Spinal cord (tissue), 10 donors: ENCODE results near the gene UTP11. TPM values are rescaled to one million over a fixed set of nuclear protein-coding genes. Genes with fewer than 3 reads are reported as not detected.
A peak's percentile ranks its signal among the peaks of the same experiment; 100 is the strongest.

ENCODE experiments used
- DNase-seq, 6 donors: peaks; one replicate each; pipeline versions ENCODE4 v3.0.0 to v3.0.0-alpha.2; 2013 to 2015; ENCODE audit warnings: low spot score in 6 of 6, low read depth in 4 of 6
- H3K27ac ChIP-seq: one replicate; pipeline ENCODE4 v1.5.1; 2013; ENCODE audit warnings: low read depth, low read length, control low read depth
- H3K27me3 ChIP-seq: one replicate; pipeline ENCODE4 v1.6.1; 2013; ENCODE audit warnings: low read length; ENCODE audit not compliant: control insufficient read depth, insufficient read depth
- H3K36me3 ChIP-seq: one replicate; pipeline ENCODE4 v1.6.1; 2013; ENCODE audit warnings: low read length; ENCODE audit not compliant: control insufficient read depth, insufficient read depth
- H3K4me1 ChIP-seq: one replicate; pipeline ENCODE4 v1.6.1; 2013; ENCODE audit warnings: low read length; ENCODE audit not compliant: control insufficient read depth, insufficient read depth
- H3K4me3 ChIP-seq: one replicate; pipeline ENCODE4 v1.5.1; 2013; ENCODE audit warnings: low read depth, low read length, control low read depth
- H3K9me3 ChIP-seq: one replicate; pipeline ENCODE4 v1.6.1; 2013; ENCODE audit warnings: low read length; ENCODE audit not compliant: control insufficient read depth, insufficient read depth
- WGBS: methylation state at CpG from one replicate; pipeline ENCODE4 v1.1.5; 2013; ENCODE audit warnings: missing lambda C conversion rate; ENCODE audit not compliant: insufficient coverage; 5-methylcytosine and 5-hydroxymethylcytosine counted together
- polyA plus RNA-seq, 2 donors: library from polyadenylated mRNA; unstranded; fragments of 120-200 nt; gene quantifications; one replicate each; pipeline ENCODE4 v1.2.1, GENCODE V29; 2013; ENCODE audit not compliant: insufficient read length in 2 of 2
- total RNA-seq, 2 donors: library from RNA; depleted of rRNA in 1 of 2; stranded (reverse); fragments of 120-200 nt in 1 of 2; fragments of >200 nt in 1 of 2; gene quantifications; one replicate each; pipeline versions ENCODE4 v1.2.3 to v1.2.4, GENCODE V29; 2013 to 2014
- donor health status: healthy.

The UTP11 gene
- total and polyA plus RNA-seq, 4 donors = 30.6 to 46.6 (median 41.6) TPM

DNA sequence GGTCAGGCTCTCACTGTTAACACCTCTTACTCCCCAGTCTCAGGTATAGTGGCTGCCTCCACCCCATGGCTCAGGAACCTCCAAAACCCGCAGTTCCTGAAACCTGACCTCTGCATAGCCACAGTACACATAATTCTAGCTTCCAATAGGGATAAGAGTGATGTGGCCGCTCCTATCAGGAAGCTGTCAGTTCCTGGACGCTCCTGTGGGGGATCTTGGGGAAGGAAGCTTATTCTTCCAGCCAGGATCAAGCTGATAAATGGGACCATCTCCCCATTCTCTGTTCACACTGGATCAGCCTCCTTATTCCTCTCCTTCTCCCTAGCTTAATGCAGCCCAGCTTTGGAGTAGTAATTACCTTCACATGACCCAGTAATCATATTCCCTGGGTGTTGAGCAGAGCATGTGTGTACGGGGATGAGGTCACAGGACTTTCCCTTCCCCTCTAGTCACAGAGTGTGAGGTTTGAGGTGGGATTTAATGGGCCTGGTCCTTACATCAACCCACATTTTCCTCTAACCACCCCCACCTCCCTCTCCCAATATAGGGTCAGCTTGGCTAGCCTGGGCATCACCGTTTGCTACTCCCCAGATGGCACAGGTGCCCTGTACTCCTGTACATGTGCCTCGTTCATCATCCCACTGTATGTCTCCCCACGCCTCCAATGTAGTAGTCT lies 41.0 kb downstream of the UTP11 start:
- Histone ChIP-seq H3K27ac (no peak overlapping the region), H3K9me3 (no peaks in the 10 kb centered on the region), H3K36me3 (no peaks in the 10 kb centered on the region), H3K4me3 (no peak overlapping the region), H3K4me1 (peaks cover 20% of the 10 kb centered on the region), H3K27me3 (peaks cover 7% of the 10 kb centered on the region)
- WGBS = no CpG with 5 or more reads among the region's 7 CpGs
- no peak for DNase-seq

DNA sequence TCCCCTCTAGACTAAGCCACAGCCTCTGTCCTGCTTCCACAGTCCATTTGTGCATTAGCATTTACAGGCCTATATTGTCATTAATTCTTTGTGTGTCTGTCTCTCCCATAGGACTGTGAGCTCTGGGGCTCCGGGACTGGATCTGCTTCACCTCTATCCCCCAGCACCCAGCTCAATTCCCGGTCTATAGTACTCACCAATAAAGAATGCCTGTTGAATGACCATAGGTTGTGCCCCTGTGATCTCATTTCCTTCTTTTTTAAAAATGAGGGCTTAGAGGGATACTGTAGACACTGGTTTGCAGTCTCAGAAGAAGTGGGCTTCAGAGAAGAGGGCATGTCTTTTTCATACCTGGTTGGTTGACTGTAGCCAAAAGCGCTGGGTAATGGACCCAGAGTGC lies 42.9 kb downstream of the UTP11 start:
- DNase-seq = no peak
- H3K4me3 ChIP-seq = no peak overlapping the region
- 96% methylated on average over 2 of the region's 3 CpGs for WGBS
- no peak overlapping the region for H3K27ac ChIP-seq
- H3K9me3 ChIP-seq = no peaks in the 10 kb centered on the region
- H3K36me3 ChIP-seq = no peaks in the 10 kb centered on the region
- H3K27me3 ChIP-seq = peaks cover 7% of the 10 kb centered on the region
- peaks cover 22% of the 10 kb centered on the region for H3K4me1 ChIP-seq

DNA sequence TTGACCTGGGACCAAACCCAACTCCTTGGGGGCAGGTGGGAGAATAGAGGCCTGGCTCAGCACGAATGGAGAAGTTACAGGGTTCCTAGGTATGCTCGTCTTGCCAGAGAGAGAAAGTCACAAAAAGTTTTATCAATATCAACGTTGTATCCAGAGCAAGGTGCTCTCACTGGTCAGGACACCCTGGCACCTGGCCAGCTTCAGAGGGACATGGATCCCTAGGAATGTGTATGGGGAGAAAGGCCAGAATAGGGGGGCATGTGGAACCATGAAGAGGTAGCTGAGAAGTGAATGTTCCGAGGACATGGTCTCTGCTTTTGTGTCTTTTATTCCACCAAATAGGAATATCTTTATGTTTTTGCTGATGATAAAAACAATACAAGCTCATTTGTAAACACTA lies 43.4 kb downstream of the UTP11 start:
- H3K4me3 ChIP-seq = no peak overlapping the region
- WGBS = 83% methylated on average over 3 of the region's 4 CpGs
- DNase-seq = no peak
- H3K27ac ChIP-seq = no peak overlapping the region
- peaks cover 17% of the 10 kb centered on the region for H3K4me1 ChIP-seq
- H3K27me3 ChIP-seq = peaks cover 5% of the 10 kb centered on the region
- no peaks in the 10 kb centered on the region for H3K36me3 ChIP-seq
- no peaks in the 10 kb centered on the region for H3K9me3 ChIP-seq

DNA sequence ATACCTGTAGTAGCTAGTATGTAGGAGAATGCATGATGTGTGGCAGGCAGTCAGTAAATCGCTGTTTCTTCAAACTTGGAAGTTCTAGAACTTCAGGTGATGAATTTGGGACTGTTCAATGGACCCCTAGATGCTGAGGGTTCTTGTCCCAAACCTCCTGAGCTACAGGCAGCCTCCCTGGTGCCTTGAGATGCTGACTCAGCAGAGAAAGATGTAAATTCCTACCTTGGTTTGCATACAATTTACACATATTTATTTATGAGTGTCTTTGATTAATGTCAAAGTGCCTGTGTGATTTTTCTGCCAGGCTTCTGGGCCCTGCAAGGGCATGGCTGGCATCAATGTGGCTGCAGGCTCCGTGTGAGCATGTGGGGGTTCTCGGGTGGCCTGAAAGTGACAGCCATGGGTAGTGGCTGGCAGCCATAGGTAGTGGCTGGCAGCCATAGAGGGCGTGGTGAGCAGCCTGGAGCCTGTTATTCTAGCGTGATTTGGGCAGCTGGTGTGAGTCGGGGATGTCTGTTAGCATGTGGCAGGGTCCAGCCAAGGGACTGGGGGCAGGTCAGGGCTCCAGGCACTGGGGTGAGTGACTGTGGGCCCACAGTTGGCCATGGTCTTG lies 47.2 kb downstream of the UTP11 start:
- H3K36me3 ChIP-seq = no peaks in the 10 kb centered on the region
- H3K9me3 ChIP-seq = no peaks in the 10 kb centered on the region
- no peak overlapping the region for H3K4me3 ChIP-seq
- 55% methylated on average over 5 of the region's 6 CpGs for WGBS
- H3K27ac ChIP-seq = no peak overlapping the region
- DNase-seq = peak in 1 of 6 donors; percentile 87
- peaks cover 2% of the 10 kb centered on the region for H3K27me3 ChIP-seq
- H3K4me1 ChIP-seq = peaks cover 29% of the 10 kb centered on the region

DNA sequence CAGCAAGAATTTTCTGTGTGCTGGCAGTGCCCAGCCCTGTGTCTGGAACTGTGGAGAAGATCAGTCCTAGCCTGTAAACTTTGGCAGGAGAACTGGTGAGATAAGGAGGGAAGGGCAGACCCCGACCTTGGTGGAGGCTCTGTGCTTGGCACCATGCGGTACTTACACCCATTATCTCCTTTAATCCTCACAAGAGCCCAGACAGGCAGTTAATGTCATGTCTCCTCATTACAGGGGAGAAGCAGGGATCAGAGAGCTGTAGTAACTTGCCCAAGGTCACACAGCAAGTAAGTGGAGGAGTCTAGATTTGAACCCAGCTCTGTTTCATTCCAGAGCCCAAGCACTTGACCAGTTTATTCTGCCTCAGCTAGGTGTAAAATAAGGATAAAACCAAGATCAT lies 48.0 kb downstream of the UTP11 start:
- DNase-seq = no peak
- no peaks in the 10 kb centered on the region for H3K9me3 ChIP-seq
- no peak overlapping the region for H3K27ac ChIP-seq
- WGBS = no CpG with 5 or more reads among the region's 2 CpGs
- H3K4me3 ChIP-seq = no peak overlapping the region
- H3K27me3 ChIP-seq = peaks cover 2% of the 10 kb centered on the region
- peaks cover 31% of the 10 kb centered on the region for H3K4me1 ChIP-seq
- no peaks in the 10 kb centered on the region for H3K36me3 ChIP-seq

DNA sequence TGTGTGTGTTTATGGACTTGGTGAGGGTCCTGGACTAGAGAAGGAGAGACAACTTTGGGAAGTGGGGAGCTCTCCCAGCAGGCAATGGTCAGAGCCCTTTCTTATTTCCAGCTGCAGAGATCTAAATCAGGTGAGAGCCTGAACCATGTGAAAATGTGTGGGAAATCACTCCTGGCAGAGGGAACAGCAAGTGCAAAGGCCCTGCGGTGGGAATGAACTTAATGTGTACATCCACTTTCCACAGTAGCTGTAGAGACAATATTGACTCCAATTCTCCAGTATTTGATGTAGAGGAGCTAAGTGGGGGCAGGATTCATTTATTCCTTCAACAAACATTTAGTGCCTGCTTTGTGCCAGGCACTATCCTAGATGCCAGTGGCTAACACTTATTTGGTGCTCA lies 48.8 kb downstream of the UTP11 start:
- no CpG with 5 or more reads among the region's 1 CpG for WGBS
- no peak overlapping the region for H3K4me3 ChIP-seq
- no peak for DNase-seq

DNA sequence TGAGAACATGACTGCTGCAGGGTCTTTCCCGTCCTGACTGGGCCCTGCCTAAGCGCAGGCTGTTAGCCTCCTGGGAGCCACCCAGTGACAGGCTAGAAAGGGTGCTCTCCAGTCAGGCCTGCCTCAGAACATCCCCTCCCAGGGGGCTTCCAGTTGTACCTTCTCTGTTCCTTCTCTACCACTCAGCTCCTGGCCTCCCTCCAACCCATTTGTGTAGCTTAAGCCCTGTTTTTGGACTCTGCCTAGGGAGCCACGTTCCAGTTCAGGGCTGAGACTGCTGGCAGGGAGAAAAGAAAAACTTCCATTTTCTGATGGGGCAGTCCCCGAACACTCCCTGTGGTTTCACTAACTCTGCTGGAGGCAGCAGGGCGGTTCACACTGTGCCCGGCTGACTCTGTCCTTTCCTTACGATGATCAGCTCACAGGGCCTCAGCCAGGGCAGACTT lies 49.4 kb downstream of the UTP11 start:
- H3K4me3 ChIP-seq = no peak overlapping the region
- WGBS = 78% methylated on average over 6 of the region's 7 CpGs
- peaks cover 2% of the 10 kb centered on the region for H3K27me3 ChIP-seq
- no peak overlapping the region for H3K27ac ChIP-seq
- no peak for DNase-seq
- H3K4me1 ChIP-seq = peaks cover 31% of the 10 kb centered on the region
- no peaks in the 10 kb centered on the region for H3K36me3 ChIP-seq
- H3K9me3 ChIP-seq = no peaks in the 10 kb centered on the region

More for the DNA sequence above, 48.8 kb downstream of the UTP11 start:
- no peaks in the 10 kb centered on the region for H3K9me3 ChIP-seq
- peaks cover 31% of the 10 kb centered on the region for H3K4me1 ChIP-seq
- peaks cover 2% of the 10 kb centered on the region for H3K27me3 ChIP-seq
- H3K27ac ChIP-seq = no peak overlapping the region
- no peaks in the 10 kb centered on the region for H3K36me3 ChIP-seq

DNA sequence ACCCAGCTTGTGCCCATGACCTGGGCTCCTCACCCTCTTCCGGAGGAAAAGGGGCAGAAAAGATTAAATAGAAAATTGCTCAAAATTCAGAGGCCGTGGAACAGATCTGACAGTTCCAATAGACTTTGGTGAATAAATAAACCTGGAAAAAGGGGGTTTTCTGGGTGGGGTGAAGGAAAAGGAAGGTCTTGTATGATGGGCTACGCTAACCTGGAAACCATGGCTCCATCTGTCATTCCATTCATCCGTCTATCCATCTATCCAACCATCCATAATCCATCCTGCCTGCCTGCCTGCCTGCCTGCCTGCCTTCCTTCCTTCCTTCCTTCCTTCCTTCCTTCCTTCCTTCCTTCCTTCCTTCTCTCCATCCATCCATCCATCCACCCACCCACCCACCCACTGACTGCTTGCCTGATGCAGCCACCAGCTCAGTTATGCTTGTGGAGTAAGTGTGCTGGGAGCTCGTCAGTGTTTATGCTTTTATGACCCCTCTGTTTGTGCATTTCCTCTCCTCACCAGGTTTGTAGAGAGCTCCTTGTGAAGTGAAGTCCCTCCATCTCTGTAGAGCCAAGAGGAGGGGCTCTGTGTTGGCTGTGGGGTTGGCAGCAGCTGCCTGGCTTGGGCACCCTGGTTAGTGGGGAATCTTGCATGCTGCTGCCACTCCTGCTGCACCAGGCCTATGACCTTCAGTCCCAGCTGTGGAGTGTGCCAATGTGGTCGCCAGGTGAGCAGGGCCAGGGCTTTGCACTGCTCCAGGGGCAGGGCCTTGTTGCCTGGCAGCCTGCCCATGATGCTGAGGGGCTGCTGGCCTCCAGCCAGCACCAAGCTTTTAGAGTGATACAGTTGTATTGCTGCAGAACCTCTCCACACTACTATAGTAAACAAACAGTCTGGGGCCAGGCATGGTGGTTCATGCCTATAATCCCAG lies 50.1 kb downstream of the UTP11 start:
- H3K4me1 ChIP-seq = peaks cover 31% of the 10 kb centered on the region
- 78% methylated on average over 3 of the region's 6 CpGs for WGBS
- DNase-seq = peak in 2 of 6 donors; percentile 58 to 77
- no peak overlapping the region for H3K27ac ChIP-seq
- H3K4me3 ChIP-seq = no peak overlapping the region
- H3K27me3 ChIP-seq = peaks cover 2% of the 10 kb centered on the region
- H3K9me3 ChIP-seq = no peaks in the 10 kb centered on the region
- no peaks in the 10 kb centered on the region for H3K36me3 ChIP-seq

DNA sequence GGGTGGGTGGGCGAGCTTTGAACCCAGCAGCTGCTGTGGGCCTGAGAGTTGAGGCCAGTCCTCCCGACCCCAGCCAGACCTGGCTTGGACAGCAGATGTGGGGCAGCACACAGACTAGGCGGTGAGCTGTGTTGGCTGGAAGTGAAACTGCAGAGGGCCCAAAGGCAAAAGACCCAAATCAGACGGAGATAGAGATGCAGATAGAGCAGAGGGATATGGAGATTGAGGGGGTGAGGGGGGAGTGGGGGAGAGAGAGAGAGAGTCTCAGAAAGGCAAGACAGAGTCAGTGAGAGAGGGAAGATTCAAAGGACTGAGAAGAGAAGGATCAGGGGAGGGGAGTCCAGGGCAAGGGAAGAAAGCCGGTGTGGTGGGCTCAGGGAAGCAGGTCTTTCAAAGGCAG lies 51.1 kb downstream of the UTP11 start:
- no peak overlapping the region for H3K27ac ChIP-seq
- H3K9me3 ChIP-seq = no peaks in the 10 kb centered on the region
- H3K4me1 ChIP-seq = peaks cover 36% of the 10 kb centered on the region
- no peak for DNase-seq
- WGBS = 49% methylated on average over 4 of the region's 5 CpGs
- no peaks in the 10 kb centered on the region for H3K36me3 ChIP-seq
- no peak overlapping the region for H3K4me3 ChIP-seq
- peaks cover 5% of the 10 kb centered on the region for H3K27me3 ChIP-seq
